HepG2 (cell line): ENCODE measurements around the gene HDGFL1. TPM values are rescaled to one million over a fixed set of nuclear protein-coding genes. Genes with fewer than 3 reads are reported as not detected.

Source experiments
- ATAC-seq: fragments of 200-7000 bp; cut with Tn5 transposase; 3 replicates; pipeline ENCODE4 v1.9.1; 2020; ENCODE audit warnings: mild to moderate bottlenecking, moderate library complexity
- BruUV-seq: library from RNA; stranded (reverse); fragments of 400-500 nt; replicated peaks from 2 replicates; lab custom pipeline; 2021; lab: Mats Ljungman, UMichigan
- CTCF ChIA-PET: fragments of 300-600 bp; formaldehyde crosslinking; extraction: SDS; loops from one replicate; lab custom pipeline; 2021; ENCODE audit warnings: low total read pairs, inconsistent platforms, low intra/inter-chr PET ratio; lab: Yijun Ruan, JAX
- POLR2A ChIA-PET: fragments of 350-600 bp; sonication (Branson Sonifier 250); formaldehyde crosslinking; loops from one replicate; lab custom pipeline; 2020; ENCODE audit warnings: antibody characterized with exemption, inconsistent platforms; lab: Yijun Ruan, JAX
- DNase-seq: peaks from one replicate; pipeline ENCODE4 v3.0.0-alpha.2; 2015; ENCODE audit warnings: low spot score
- FAIRE-seq: peaks from 3 replicates; lab custom pipeline; 2011; peaks lifted over from hg19 to GRCh38; lab: Jason Lieb, UNC
- H2AFZ ChIP-seq: one replicate; pipeline ENCODE4 v1.6.1; 2011; ENCODE audit warnings: low read length, inconsistent platforms
- H3K27ac ChIP-seq: fragments of 300-600 bp; 3 replicates; pipeline ENCODE4 v1.8.0; 2011; ENCODE audit warnings: mixed run types, mild to moderate bottlenecking, mixed read lengths, low read length, inconsistent platforms; ENCODE audit not compliant: insufficient read depth; ENCODE audit errors: extremely low read length
- H3K27me3 ChIP-seq, 2 experiments: fragments of 200-600 bp in 1 of 2; 2 replicates in 1 of 2; 3 replicates in 1 of 2; pipeline versions ENCODE4 v1.6.0 to v1.8.0; 2011; ENCODE audit warnings: low read length in 2 of 2, mild to moderate bottlenecking in 2 of 2, moderate library complexity in 2 of 2, inconsistent platforms in 1 of 2; ENCODE audit not compliant: insufficient read depth in 2 of 2, control insufficient read depth in 1 of 2
- H3K36me3 ChIP-seq, 2 experiments: fragments of 200-600 bp in 1 of 2; replicated peaks in 1 of 2; 2 replicates in 1 of 2; 3 replicates in 1 of 2; pipeline versions ENCODE4 v1.5.1 to v1.8.0; 2011; ENCODE audit warnings: low read length in 2 of 2, inconsistent platforms in 1 of 2; ENCODE audit not compliant: insufficient read depth in 2 of 2, control insufficient read depth in 1 of 2
- H3K4me1 ChIP-seq: 2 replicates; pipeline ENCODE4 v1.5.1; 2012; ENCODE audit warnings: low read length, inconsistent platforms; ENCODE audit not compliant: insufficient read depth
- H3K4me2 ChIP-seq: 2 replicates; pipeline ENCODE4 v1.6.0; 2011; ENCODE audit warnings: low read depth, low read length, inconsistent platforms
- H3K4me3 ChIP-seq, 3 experiments: fragments of 200-600 bp in 1 of 3; sonication (generic), shearing (Covaris generic) in 1 of 3; replicated peaks in 1 of 3; 2 replicates each; pipeline ENCODE4 v1.5.1; 2011 to 2016; ENCODE audit warnings: low read length in 3 of 3, inconsistent platforms in 2 of 3, low read depth in 2 of 3, mild to moderate bottlenecking in 2 of 3, control low read depth in 1 of 3, mixed read lengths in 1 of 3; ENCODE audit not compliant: insufficient read depth in 1 of 3
- H3K79me2 ChIP-seq: one replicate; pipeline ENCODE4 v1.6.1; 2011; ENCODE audit warnings: low read length, inconsistent platforms; ENCODE audit not compliant: insufficient read depth
- H3K9ac ChIP-seq: 2 replicates; pipeline ENCODE4 v1.6.0; 2011; ENCODE audit warnings: mild to moderate bottlenecking, low read depth, low read length, inconsistent platforms; ENCODE audit not compliant: insufficient read depth
- H3K9me3 ChIP-seq: 2 replicates; pipeline ENCODE4 v1.5.1; 2012; ENCODE audit warnings: mild to moderate bottlenecking, low read length
- H4K20me1 ChIP-seq: 2 replicates; pipeline ENCODE4 v1.6.0; 2011; ENCODE audit warnings: inconsistent platforms, mild to moderate bottlenecking, low read length, moderate library complexity; ENCODE audit not compliant: insufficient read depth
- HNF1B ChIP-seq: sonication (generic); formaldehyde crosslinking; IDR thresholded peaks from 2 replicates; pipeline ENCODE4 v1.5.1; 2020; ENCODE audit warnings: mild to moderate bottlenecking, moderate library complexity, missing genetic modification reagents
- JUND ChIP-seq: sonication (generic); formaldehyde crosslinking; IDR thresholded peaks from 2 replicates; pipeline ENCODE4 v1.8.0; 2022; ENCODE audit warnings: mild to moderate bottlenecking, missing genetic modification reagents
- MZF1 ChIP-seq: sonication (generic); formaldehyde crosslinking; IDR thresholded peaks from 2 replicates; pipeline ENCODE4 v1.8.1; 2023; ENCODE audit warnings: mild to moderate bottlenecking, missing genetic modification reagents, borderline replicate concordance
- NRL ChIP-seq: sonication (generic); formaldehyde crosslinking; IDR thresholded peaks from 2 replicates; pipeline ENCODE4 v1.5.0; 2020; ENCODE audit warnings: missing genetic modification reagents, mild to moderate bottlenecking, moderate library complexity, borderline replicate concordance
- PHF5A ChIP-seq: IDR thresholded peaks from one replicate; pipeline ENCODE4 v1.6.1; 2018; ENCODE audit warnings: low read depth, missing genetic modification reagents; ENCODE audit not compliant: unreplicated experiment
- RAD21 ChIP-seq: fragments of 450-650 bp; formaldehyde crosslinking; IDR thresholded peaks from 2 replicates; pipeline ENCODE4 v1.5.0; 2020; ENCODE audit warnings: mild to moderate bottlenecking
- ZBTB14 ChIP-seq: sonication (generic); formaldehyde crosslinking; IDR thresholded peaks from 2 replicates; pipeline ENCODE4 v1.4.0; 2020; ENCODE audit warnings: missing genetic modification reagents
- ZNF232 ChIP-seq: sonication (generic); formaldehyde crosslinking; IDR thresholded peaks from 2 replicates; pipeline ENCODE4 v1.4.0; 2020; ENCODE audit warnings: missing genetic modification reagents, borderline replicate concordance
- ZNF33B ChIP-seq: sonication (generic); formaldehyde crosslinking; IDR thresholded peaks from 2 replicates; pipeline ENCODE4 v1.5.1; 2020; ENCODE audit warnings: mild to moderate bottlenecking, missing genetic modification reagents
- ZNF367 ChIP-seq: sonication (generic); formaldehyde crosslinking; IDR thresholded peaks from 2 replicates; pipeline ENCODE4 v1.4.0; 2020; ENCODE audit warnings: missing genetic modification reagents, borderline replicate concordance
- ZNF414 ChIP-seq: sonication (generic); formaldehyde crosslinking; IDR thresholded peaks from 2 replicates; pipeline ENCODE4 v1.5.0; 2020; ENCODE audit warnings: missing genetic modification reagents
- ZNF607 ChIP-seq: sonication (generic); formaldehyde crosslinking; IDR thresholded peaks from 2 replicates; pipeline ENCODE4 v1.5.1; 2020; ENCODE audit warnings: missing genetic modification reagents, mild to moderate bottlenecking, borderline replicate concordance
- ZSCAN31 ChIP-seq: sonication (generic); formaldehyde crosslinking; IDR thresholded peaks from 2 replicates; pipeline ENCODE4 v1.5.0; 2020; ENCODE audit warnings: low read depth, mild to moderate bottlenecking, missing genetic modification reagents
- WGBS: methylation state at CpG from one replicate; pipeline ENCODE4 v1.1.6; 2017; ENCODE audit warnings: low lambda C conversion rate; 5-methylcytosine and 5-hydroxymethylcytosine counted together
- in situ Hi-C: cut with HindIII; loops from 2 replicates; pipeline ENCODE4 v1.10.0; 2017; ENCODE audit warnings: low pct_unique_long_range_greater_than_20kb; ENCODE audit not compliant: extremely low pct_ligation_motif_present
- intact Hi-C: fragments of 100-400 bp; cut with micrococcal nuclease; formaldehyde crosslinking; loops from one replicate; pipeline ENCODE4 v1.10.0; 2022; ENCODE audit not compliant: unreplicated experiment
- polyA plus RNA-seq, 8 experiments: library from polyadenylated mRNA; depleted of rRNA in 3 of 8; stranded (reverse) in 7 of 8; unstranded in 1 of 8; fragments of >200 nt; fragmentation: Illumina TruSeq in 4 of 8; extraction: Trizol in 4 of 8; gene quantifications; 2 replicates each; pipeline versions ENCODE4 v1.2.1 to v1.2.3, GENCODE V29; 2011 to 2016; ENCODE audit warnings: low read depth in 4 of 8, missing spikeins in 1 of 8, mixed read lengths in 1 of 8; ENCODE audit not compliant: insufficient read depth in 1 of 8
- total RNA-seq, 5 experiments: library from RNA; depleted of rRNA; stranded (reverse); fragments of >200 nt; fragmentation: Illumina TruSeq; extraction: Trizol; gene quantifications; 2 replicates each; pipeline ENCODE4 v1.2.3, GENCODE V29; 2016; ENCODE audit warnings: low read depth in 1 of 5
- TF ChIP-seq, protein P1 (sequence below): sonication (generic); formaldehyde crosslinking; conservative IDR thresholded peaks from 2 replicates; pipeline ENCODE4 v1.4.0; 2020; ENCODE audit warnings: missing genetic modification reagents
- TF ChIP-seq, protein P2 (sequence below): sonication (generic); formaldehyde crosslinking; IDR thresholded peaks from 2 replicates; pipeline ENCODE4 v1.5.1; 2020; ENCODE audit warnings: mild to moderate bottlenecking, missing genetic modification reagents, borderline replicate concordance

Gene HDGFL1
- total and polyA plus RNA-seq, 2 of the 13 experiments (the other 11 are each of a cell fraction or from before 2014, with no cell fraction given): not detected

DNA sequence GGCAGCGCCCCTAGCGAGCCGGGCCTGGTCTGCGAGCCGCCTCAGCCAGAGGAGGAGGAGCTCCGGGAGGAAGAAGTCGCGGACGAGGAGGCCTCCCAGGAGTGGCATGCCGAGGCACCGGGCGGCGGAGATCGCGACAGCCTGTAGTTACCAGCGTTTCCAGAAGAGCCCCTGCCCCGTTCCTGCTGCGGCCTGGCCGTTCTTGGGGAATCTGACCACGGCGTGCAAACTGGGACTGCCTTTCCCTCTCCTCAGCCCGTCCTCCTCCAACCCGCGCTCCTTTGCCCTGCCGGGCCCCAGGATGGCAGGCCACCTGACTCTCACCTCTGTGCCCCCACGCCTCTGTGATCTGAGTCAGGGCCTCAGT lies 802 bp downstream of the HDGFL1 start:
- no peaks in the 10 kb centered on the region for H4K20me1 ChIP-seq
- BruUV-seq: no TSS peak
- no peak overlapping the region for H2AFZ ChIP-seq
- FAIRE-seq (no peak), ATAC-seq (no peak), DNase-seq (no peak)
- H3K27me3 ChIP-seq: no peaks in the 10 kb centered on the region
- ChIA-PET CTCF (no interaction called here), POLR2A (no interaction called here)
- no peak overlapping the region for H3K27ac ChIP-seq
- H3K4me1 ChIP-seq: no peaks in the 10 kb centered on the region
- H3K9ac ChIP-seq: no peak overlapping the region
- in situ Hi-C loops (no loop called here), intact Hi-C loops (no loop called here)
- H3K9me3 ChIP-seq: peaks cover 84% of the 10 kb centered on the region
- 87% methylated on average over 26 of the region's 26 CpGs for WGBS
- H3K4me3 ChIP-seq: no peak overlapping the region
- H3K79me2 ChIP-seq: no peaks in the 10 kb centered on the region
- no peak overlapping the region for H3K4me2 ChIP-seq
- H3K36me3 ChIP-seq: no peaks in the 10 kb centered on the region
- TF ChIP-seq ZBTB14 (CRISPR knock-in tag) (no peak), PHF5A (CRISPR knock-in tag) (no peak), NRL (CRISPR knock-in tag) (no peak), MZF1 (no peak), ZNF33B (CRISPR knock-in tag) (no peak), RAD21 (CRISPR knock-in tag) (no peak), HNF1B (no peak), ZNF367 (CRISPR knock-in tag) (no peak), ZNF232 (CRISPR knock-in tag) (no peak), ZSCAN31 (CRISPR knock-in tag) (no peak), ZNF607 (CRISPR knock-in tag) (no peak), JUND (CRISPR knock-in tag) (no peak), ZNF414 (no peak)
- TF ChIP-seq, protein P1, sequence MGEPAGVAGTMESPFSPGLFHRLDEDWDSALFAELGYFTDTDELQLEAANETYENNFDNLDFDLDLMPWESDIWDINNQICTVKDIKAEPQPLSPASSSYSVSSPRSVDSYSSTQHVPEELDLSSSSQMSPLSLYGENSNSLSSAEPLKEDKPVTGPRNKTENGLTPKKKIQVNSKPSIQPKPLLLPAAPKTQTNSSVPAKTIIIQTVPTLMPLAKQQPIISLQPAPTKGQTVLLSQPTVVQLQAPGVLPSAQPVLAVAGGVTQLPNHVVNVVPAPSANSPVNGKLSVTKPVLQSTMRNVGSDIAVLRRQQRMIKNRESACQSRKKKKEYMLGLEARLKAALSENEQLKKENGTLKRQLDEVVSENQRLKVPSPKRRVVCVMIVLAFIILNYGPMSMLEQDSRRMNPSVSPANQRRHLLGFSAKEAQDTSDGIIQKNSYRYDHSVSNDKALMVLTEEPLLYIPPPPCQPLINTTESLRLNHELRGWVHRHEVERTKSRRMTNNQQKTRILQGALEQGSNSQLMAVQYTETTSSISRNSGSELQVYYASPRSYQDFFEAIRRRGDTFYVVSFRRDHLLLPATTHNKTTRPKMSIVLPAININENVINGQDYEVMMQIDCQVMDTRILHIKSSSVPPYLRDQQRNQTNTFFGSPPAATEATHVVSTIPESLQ (CRISPR knock-in tag): no peak
- TF ChIP-seq, protein P2, sequence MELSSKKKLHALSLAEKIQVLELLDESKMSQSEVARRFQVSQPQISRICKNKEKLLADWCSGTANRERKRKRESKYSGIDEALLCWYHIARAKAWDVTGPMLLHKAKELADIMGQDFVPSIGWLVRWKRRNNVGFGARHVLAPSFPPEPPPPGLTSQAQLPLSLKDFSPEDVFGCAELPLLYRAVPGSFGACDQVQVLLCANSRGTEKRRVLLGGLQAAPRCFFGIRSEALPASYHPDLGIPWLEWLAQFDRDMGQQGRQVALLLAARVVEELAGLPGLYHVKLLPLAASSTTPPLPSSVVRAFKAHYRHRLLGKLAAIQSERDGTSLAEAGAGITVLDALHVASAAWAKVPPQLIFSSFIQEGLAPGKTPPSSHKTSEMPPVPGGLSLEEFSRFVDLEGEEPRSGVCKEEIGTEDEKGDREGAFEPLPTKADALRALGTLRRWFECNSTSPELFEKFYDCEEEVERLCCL (CRISPR knock-in tag): no peak
